Measurements from ENCODE around the gene DNAJB6.

Gene DNAJB6

GRCh38 chr7:157466867-157467261 is 130.1 kb downstream of the DNAJB6 start:
- DNase-seq (ENCODE audit: low read depth), result no peak
